ENCODE data around the gene MSTN.

MSTN gene

GRCh38 chr2:190062601-190063000 lies at the start of gene MSTN:
MSTN (minus strand) TSS chr2:190062729; CDS start chr2:190062596, 133 bp downstream.
- DNase-seq, result no peak

GRCh38 chr2:190111166-190111565 lies 48.6 kb upstream of the MSTN start:
- no peak for DNase-seq

DNA sequence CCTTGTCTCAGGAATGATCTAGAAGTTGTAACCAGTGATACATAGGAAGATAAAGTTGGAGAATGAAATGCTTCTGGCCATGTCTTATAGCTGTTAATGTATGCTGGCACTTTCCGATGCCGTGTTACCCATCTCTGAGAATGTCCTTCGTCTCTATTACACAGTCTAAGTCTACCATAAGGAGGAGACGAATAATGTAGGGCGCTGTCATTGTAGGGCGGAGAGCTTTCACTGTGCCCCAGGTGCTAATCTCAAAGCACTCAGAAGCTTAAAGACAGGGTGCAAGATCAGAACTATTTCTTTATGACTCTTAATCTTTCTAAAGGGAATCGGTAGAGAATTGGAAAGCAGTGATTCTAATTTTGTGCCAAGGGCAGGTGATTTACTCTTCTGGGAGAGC lies 48.2 kb upstream of the MSTN start:
- no peak for DNase-seq

- peak; percentile 2 for DNase-seq
These were observed 47.6 kb upstream of the MSTN start for GRCh38 chr2:190110131-190110530.

- no peak for DNase-seq
These were observed 44.9 kb upstream of the MSTN start for GRCh38 chr2:190107409-190107808.

DNA sequence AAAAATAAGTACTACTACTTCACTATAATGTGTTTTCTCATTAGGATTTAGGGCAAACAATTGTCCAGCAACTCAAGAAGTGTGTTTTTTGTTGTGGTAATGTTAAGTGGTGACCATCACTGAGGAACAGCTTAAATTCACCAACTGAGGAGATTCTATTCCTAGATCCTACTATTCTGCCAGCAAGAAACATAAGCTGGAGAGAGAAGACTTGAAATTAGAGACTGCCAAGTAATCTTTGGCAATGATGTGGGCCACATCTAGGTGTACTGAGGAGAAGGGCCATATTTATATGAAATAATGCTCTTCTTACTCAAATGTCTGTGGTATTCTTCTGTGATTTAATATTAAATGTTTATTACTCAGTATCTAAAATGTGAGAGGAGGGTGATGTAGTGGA lies 44.3 kb upstream of the MSTN start:
- no peak for DNase-seq

DNA sequence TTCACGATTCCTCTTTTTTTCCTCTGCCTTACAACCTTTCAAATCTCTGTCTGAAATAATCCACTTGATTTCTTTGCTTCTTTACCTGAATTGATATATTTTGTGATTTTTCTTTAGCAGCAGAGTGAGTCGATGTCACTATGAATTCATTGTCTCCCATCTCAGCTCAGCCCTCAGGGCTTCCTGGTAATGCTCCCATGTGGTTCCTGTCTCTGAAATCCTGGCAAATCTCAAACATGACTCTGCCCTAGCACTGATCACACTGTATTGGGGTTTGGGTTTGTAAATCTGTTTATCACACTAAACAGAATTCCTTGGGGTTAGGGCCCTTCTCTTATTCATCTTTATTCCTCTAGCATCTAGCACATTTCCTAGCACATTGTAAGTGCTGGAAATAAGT lies 43.0 kb upstream of the MSTN start:
- no peak for DNase-seq

GRCh38 chr2:190103144-190103543 lies 40.6 kb upstream of the MSTN start:
- no peak for DNase-seq

DNA sequence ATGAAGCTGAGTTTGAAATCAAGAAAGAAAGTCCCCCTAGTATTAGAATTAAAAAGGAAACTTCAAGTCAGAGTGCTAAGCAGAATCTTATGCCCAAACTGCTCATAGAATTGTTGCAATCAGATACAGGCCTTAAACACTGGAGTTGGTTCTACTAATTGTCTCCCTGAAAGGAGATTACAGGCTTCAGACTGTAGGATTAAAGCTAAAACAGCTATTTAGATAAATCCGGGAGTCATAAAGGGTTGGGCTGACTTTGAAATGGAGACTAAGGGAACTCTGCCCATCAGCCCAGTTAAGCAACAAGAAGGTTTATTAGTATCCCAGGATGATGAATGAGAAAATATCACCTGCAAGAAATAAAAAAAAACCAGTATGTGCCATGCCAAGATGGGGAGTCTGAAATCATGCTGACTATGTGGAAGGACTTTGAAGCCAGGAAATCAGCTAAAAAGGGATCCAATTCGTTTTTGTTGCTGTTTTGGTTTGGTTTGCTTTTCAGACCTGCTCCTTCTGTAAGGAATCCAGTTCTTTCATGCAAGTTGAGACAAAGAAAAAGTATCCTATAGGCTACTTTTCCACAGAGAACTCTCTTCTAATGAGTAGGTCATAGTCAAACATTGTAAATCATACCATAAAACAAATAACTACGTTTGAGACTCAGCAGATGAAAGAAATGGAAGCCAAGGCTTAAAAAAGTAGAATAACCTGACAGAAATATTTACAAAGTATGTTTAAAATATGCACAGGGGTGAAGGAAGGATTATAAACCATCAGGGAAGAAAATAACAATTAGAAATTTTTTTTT lies 37.6 kb upstream of the MSTN start:
- DNase-seq, result no peak

- DNase-seq, result no peak
These were observed 36.3 kb upstream of the MSTN start for GRCh38 chr2:190098851-190099250.

GRCh38 chr2:190097115-190097514 lies 34.6 kb upstream of the MSTN start:
- no peak for DNase-seq

DNA sequence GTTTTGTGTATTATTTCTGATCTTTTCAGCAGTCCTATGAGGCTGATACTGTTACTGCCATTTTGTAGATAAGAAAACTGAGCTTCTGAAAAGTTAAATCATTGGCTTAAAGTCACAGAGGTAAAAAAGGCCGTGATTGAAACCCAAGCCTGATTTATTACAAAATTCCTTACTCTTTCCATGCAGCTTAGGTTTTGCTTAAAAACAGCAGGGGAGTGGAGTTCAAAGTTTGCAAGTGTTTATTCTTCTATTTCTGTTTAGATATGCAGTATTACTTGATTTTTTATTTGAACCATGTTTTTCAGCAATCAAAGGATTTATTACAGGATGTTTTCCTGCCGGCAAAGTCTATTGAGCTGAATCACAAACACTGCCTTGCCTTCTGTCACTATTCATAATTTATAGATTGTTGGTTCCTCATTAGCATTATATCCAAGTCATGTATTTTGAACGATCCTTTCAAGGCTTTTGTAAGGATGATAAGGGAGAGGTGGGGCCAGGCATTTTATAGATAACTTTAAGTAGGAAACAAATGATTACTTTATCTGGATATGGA lies 31.9 kb upstream of the MSTN start:
- no peak for DNase-seq

- no peak for DNase-seq
These were observed 31.3 kb upstream of the MSTN start for GRCh38 chr2:190093793-190094192.

- no peak for DNase-seq
These were observed 27.6 kb upstream of the MSTN start for GRCh38 chr2:190090148-190090547.

DNA sequence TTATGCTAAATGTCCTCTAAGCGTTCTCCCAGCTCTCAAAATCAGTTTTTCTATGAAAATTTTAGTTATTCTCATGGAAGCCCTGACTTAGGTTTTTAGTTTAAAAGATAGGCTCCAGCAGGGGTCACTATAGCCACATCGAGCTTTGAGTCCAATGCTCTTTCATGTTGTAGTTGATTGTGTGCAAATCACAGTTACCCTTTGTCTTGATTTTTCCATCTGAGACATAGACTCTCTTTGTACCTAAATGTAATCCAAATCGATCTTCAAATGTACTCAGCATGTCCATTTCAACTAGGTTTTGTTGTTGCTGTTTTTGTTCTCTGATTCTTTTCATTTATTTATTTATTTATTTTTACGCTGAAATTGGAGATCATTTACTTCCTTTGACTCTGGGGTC lies 26.4 kb upstream of the MSTN start:
- DNase-seq, result peak; percentile 38

- DNase-seq, result no peak
These were observed 22.2 kb upstream of the MSTN start for GRCh38 chr2:190084704-190085103.

DNA sequence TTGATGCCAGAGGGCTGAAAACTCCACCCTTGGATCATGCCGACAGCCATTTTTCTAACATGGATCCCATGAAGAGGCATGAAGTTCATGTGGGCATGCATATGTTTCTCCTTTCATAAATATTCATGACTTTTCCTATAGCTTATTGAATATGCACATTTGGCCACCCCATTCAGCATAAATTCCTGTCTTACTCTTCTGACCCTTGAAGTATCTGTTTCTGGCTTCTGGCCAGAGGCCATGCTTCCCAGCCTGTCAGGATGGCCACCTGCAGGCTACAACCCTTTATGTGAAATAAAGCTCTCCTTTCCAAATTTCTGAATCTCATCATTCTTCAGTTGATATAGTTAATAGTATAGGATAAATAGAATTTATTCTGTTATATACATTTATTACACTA lies 19.6 kb upstream of the MSTN start:
- no peak for DNase-seq

DNA sequence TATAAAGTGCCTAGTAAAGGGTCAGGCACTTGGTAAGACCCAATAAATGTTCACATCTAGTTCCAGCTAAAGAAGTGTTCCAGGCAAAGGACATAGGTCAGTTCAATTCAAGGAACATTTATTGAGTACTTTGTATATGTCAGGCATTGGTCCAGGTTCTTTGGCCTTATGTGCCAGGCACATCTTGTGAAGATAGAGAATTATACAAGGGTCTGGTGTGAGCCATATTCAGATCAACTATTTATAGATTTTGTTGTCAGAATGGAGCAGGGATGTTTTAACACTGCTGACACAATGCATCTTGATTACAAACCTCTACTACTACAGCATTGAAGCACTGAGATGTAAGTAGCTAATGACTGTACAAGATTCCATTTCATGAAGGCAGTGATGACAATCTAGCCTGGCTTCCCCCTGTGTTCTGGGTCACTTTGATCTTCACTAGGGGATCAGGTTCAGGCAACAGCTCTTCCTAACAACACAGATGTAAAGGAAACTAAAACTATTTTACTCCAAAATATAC lies 18.1 kb upstream of the MSTN start:
- DNase-seq, result no peak

DNA sequence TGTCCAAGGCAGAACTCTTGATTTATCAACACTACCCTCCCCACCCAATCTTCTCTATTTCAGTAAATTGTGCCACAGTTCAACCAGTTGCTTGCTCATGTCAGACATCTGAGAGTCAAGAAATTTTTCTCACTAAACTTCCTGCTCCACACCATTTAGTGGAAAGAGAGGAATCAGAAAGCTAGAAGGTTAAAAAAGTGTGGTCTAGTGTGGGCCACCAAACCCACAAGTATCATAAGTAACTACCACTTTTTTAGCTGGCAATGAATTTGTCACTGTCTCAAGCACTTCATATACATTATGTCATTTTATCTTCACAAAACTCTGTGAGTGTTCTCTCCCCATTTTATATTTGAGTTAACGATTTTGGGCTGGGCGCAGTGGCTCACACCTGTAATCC lies 16.6 kb upstream of the MSTN start:
- DNase-seq, result no peak

GRCh38 chr2:190075623-190076022 lies 13.1 kb upstream of the MSTN start:
- no peak for DNase-seq

DNA sequence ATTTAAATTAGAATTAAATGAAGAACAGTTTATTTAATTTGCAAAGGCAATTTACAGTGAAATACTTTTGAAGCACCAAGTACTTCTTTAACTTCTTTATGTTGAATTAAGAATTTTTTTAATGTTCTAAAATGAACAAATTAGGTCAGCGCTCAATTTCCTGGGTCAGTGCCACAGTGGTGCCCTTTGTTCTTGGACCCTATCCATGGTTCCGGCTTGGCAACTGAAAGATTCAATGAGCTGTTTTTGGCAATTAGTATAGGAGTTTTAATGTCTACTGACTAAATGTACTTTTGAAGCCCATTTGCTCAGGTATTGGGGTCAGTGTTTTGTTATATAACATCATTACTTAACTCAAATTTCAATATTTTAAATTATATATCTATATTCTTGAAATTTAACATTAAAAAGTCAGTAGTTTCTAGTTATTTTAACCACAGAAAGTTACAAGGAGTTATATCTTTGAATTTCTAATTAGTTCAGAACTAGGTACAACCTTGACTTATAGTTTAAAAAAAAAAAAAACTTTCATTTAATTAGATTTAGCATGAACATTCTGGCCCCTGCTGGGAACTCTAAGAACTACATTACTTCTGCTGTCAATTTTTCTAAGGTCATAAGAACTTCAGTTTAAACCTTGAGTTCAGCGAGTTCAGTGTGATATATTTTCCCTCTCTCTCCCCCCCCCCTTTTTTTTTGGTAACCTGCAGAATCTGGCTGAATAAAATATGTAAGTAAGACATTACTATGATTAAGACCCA lies 7.6 kb upstream of the MSTN start:
- peak; percentile 75 for DNase-seq

DNA sequence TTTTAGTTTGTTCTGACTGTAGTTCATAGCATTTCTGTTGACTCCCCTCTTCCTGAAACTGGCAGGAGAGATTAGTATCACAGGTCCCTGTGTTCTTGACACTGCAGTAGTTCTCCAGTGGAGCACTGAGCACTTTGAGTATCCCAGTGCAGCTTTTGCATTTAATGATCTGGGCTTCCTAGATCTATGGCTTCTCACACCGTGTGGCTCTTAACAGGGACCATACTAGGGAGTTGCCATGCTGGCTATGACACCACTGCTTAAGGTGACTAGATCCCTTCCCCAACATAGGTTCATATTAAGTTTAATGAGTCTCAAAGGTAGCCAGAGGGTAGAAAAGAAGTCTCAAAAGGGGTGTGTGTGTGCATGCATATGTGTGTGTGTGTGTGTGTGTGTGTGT lies 6.2 kb upstream of the MSTN start:
- no peak for DNase-seq

- DNase-seq, result no peak
These were observed 3.3 kb upstream of the MSTN start for GRCh38 chr2:190065839-190066238.

DNA sequence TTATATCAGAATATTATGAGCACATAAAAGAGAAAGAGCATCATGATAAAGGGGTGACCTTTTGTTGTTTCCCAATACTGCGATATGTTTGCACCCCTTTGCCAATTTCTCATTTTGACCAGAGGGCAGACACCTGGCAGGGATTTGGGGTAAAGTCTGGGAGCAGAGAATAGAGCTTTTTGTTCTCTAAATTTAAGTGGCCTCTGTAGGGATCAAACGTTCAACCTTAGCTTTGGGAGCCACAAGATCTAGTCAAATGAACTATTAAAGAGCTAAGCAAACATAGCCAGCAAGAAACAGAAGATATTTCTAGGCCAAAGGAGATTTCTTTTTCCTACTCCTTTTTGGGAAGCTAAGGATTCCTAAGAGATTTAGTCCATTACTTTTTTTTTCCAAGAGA lies 1.1 kb upstream of the MSTN start:
- no peak for DNase-seq
